Measurements from ENCODE around the gene DDO.

DNA sequence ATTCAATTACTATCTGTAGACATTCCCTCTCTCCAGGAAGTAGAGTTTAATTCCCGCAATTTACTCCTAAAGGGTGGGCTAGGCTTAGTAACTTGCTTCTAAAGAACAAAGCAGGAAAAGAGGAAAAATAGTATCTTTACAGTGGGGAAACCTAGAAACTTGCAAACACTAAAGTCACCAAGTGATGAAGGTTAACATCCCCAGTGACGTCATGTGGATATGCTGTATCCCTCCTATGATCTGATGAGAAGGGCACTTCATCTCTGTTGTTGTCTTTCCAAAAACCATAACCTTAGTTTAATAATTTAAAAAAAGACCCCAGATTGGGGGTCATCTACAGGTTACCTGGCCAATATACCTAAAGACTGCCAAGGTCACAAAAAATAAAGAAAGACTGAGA lies 43.8 kb upstream of the DDO start:
- TF ChIP-seq ZFP1 (CRISPR knock-in tag; IDR thresholded peaks at IDR 0.05) (no peak), ZNF41 (CRISPR knock-in tag; conservative IDR thresholded peaks at IDR 0.05) (no peak), JUN (IDR thresholded peaks at IDR 0.05; ENCODE audit: borderline replicate concordance, low read depth, low read length) (no peak), JUN (CRISPR knock-in tag; IDR thresholded peaks at IDR 0.05; ENCODE audit: borderline replicate concordance) (no peak), ZSCAN29 (IDR thresholded peaks at IDR 0.05) (no peak), SREBF2 (CRISPR knock-in tag; IDR thresholded peaks at IDR 0.05) (no peak), POLR2AphosphoS5 (IDR thresholded peaks at IDR 0.05; ENCODE audit: control insufficient read depth, insufficient read depth, low read depth, low read length) (no peak), KLF13 (tag; IDR thresholded peaks at IDR 0.05; ENCODE audit: borderline replicate concordance, low read depth) (no peak), HIVEP1 (CRISPR knock-in tag; IDR thresholded peaks at IDR 0.05) (no peak), RBBP5 (IDR thresholded peaks at IDR 0.05; ENCODE audit: borderline replicate concordance, insufficient read depth, low read length, poor library complexity, severe bottlenecking) (no peak)
- TF ChIP-seq, protein P1, sequence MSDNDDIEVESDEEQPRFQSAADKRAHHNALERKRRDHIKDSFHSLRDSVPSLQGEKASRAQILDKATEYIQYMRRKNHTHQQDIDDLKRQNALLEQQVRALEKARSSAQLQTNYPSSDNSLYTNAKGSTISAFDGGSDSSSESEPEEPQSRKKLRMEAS (CRISPR knock-in tag; IDR thresholded peaks at IDR 0.05) = no peak
- TF ChIP-seq, protein P2, sequence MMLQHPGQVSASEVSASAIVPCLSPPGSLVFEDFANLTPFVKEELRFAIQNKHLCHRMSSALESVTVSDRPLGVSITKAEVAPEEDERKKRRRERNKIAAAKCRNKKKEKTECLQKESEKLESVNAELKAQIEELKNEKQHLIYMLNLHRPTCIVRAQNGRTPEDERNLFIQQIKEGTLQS (IDR thresholded peaks at IDR 0.05) = no peak
- TF ChIP-seq, protein P2 (CRISPR knock-in tag; conservative IDR thresholded peaks at IDR 0.05) = no peak
